Neuronal stem cell (in vitro differentiated cells): ENCODE measurements around the gene JUP.

Experiments
- DNase-seq: peaks from one replicate; pipeline ENCODE4 v3.0.0-alpha.2; 2013; ENCODE audit warnings: low spot score
- H2AFZ ChIP-seq: one replicate; pipeline ENCODE4 v1.6.1; 2013; ENCODE audit warnings: mild to moderate bottlenecking, low read length, inconsistent platforms
- H2AK5ac ChIP-seq: 2 replicates; pipeline ENCODE4 v1.6.1; 2013; ENCODE audit warnings: low read depth, mild to moderate bottlenecking, inconsistent platforms, low read length, moderate library complexity, mixed read lengths
- H2BK120ac ChIP-seq: 2 replicates; pipeline ENCODE4 v1.6.1; 2013; ENCODE audit warnings: low read depth, mild to moderate bottlenecking, inconsistent platforms, low read length, moderate library complexity, mixed read lengths
- H2BK12ac ChIP-seq: one replicate; pipeline ENCODE4 v1.6.1; 2013; ENCODE audit warnings: low read length, inconsistent platforms
- H2BK15ac ChIP-seq: 2 replicates; pipeline ENCODE4 v1.6.1; 2013; ENCODE audit warnings: mild to moderate bottlenecking, low read length, inconsistent platforms, mixed read lengths
- H2BK5ac ChIP-seq: one replicate; pipeline ENCODE4 v1.6.1; 2013; ENCODE audit warnings: inconsistent platforms, mild to moderate bottlenecking, low read length, moderate library complexity
- H3K14ac ChIP-seq: one replicate; pipeline ENCODE4 v1.6.1; 2013; ENCODE audit warnings: low read length, inconsistent platforms
- H3K18ac ChIP-seq: 2 replicates; pipeline ENCODE4 v1.6.1; 2013; ENCODE audit warnings: low read length, inconsistent platforms
- H3K23ac ChIP-seq: 2 replicates; pipeline ENCODE4 v1.6.1; 2013; ENCODE audit warnings: low read depth, mild to moderate bottlenecking, mixed read lengths, low read length, inconsistent platforms; ENCODE audit not compliant: poor library complexity
- H3K27ac ChIP-seq: replicated peaks from 3 replicates; pipeline ENCODE4 v1.5.1; 2013; ENCODE audit warnings: low read length, inconsistent platforms
- H3K27me3 ChIP-seq, 3 experiments: 2 replicates each; pipeline ENCODE4 v1.6.1; 2013; ENCODE audit warnings: low read length in 3 of 3, mild to moderate bottlenecking in 2 of 3, inconsistent platforms in 1 of 3, low read depth in 1 of 3, mixed read lengths in 1 of 3, moderate library complexity in 1 of 3; ENCODE audit not compliant: control insufficient read depth in 3 of 3, insufficient read depth in 3 of 3
- H3K36me3 ChIP-seq, 2 donors: replicated peaks in 1 of 2; 2 replicates each; pipeline ENCODE4 v1.6.1; 2013; ENCODE audit warnings: low read length in 2 of 2; ENCODE audit not compliant: control insufficient read depth in 2 of 2, insufficient read depth in 2 of 2
- H3K4ac ChIP-seq: 2 replicates; pipeline ENCODE4 v1.6.1; 2013; ENCODE audit warnings: inconsistent platforms, mild to moderate bottlenecking, low read length, moderate library complexity
- H3K4me1 ChIP-seq, 2 donors: 1 replicate in 1 of 2; 2 replicates in 1 of 2; pipeline ENCODE4 v1.6.1; 2013; ENCODE audit warnings: low read length in 2 of 2, low read depth in 1 of 2; ENCODE audit not compliant: control insufficient read depth in 2 of 2, insufficient read depth in 1 of 2
- H3K4me2 ChIP-seq: one replicate; pipeline ENCODE4 v1.6.1; 2013; ENCODE audit warnings: mild to moderate bottlenecking, low read length, inconsistent platforms; ENCODE audit not compliant: insufficient read depth, poor library complexity, severe bottlenecking
- H3K4me3 ChIP-seq, 2 donors: 2 replicates each; pipeline ENCODE4 v1.5.1; 2013; ENCODE audit warnings: low read length in 2 of 2, mild to moderate bottlenecking in 2 of 2, inconsistent platforms in 1 of 2, moderate library complexity in 1 of 2
- H3K79me1 ChIP-seq: one replicate; pipeline ENCODE4 v1.6.1; 2013; ENCODE audit warnings: low read depth, mild to moderate bottlenecking, inconsistent platforms, low read length, moderate library complexity
- H3K9ac ChIP-seq: one replicate; pipeline ENCODE4 v1.6.1; 2013; ENCODE audit warnings: mild to moderate bottlenecking, low read depth, low read length, inconsistent platforms; ENCODE audit not compliant: poor library complexity
- H3K9me3 ChIP-seq, 2 donors: replicated peaks in 1 of 2; 2 replicates each; pipeline versions ENCODE3 to v1.6.1; 2013; ENCODE audit warnings: low read length in 2 of 2, mild to moderate bottlenecking in 2 of 2, inconsistent platforms in 1 of 2, low read depth in 1 of 2, mixed read lengths in 1 of 2, moderate library complexity in 1 of 2; ENCODE audit not compliant: control insufficient read depth in 2 of 2, insufficient read depth in 1 of 2
- H4K8ac ChIP-seq: one replicate; pipeline ENCODE4 v1.6.1; 2013; ENCODE audit warnings: low read depth, mild to moderate bottlenecking, inconsistent platforms, low read length, moderate library complexity
- H4K91ac ChIP-seq: one replicate; pipeline ENCODE4 v1.6.1; 2013; ENCODE audit warnings: low read length, low read depth, mild to moderate bottlenecking, inconsistent platforms; ENCODE audit not compliant: poor library complexity
- WGBS, 2 donors: extraction: QIAGEN DNeasy Blood & Tissue Kit; methylation state at CpG; one replicate each; pipeline ENCODE4 v1.1.7; 2013; ENCODE audit warnings: missing lambda C conversion rate in 2 of 2, mixed read lengths in 1 of 2; ENCODE audit not compliant: insufficient read length in 2 of 2, insufficient replicate concordance in 1 of 2; ENCODE audit errors: extremely low coverage in 2 of 2; 5-methylcytosine and 5-hydroxymethylcytosine counted together

JUP gene

GRCh38 chr17:41823141-41823524, 36.6 kb upstream of the JUP start:
- Histone ChIP-seq H3K18ac (no peak overlapping the region), H3K4ac (no peak overlapping the region), H3K36me3 (peaks cover 29 to 79% of the 10 kb centered on the region in 2 donors), H3K27me3 (no peaks in the 10 kb centered on the region), H3K27ac (no peak overlapping the region), H3K23ac (no peak overlapping the region), H2BK12ac (no peak overlapping the region), H2AK5ac (no peak overlapping the region), H3K4me3 (no peak overlapping the region), H3K79me1 (no peaks in the 10 kb centered on the region), H2BK5ac (no peak overlapping the region), H4K8ac (no peak overlapping the region), H2BK15ac (no peak overlapping the region), H4K91ac (no peak overlapping the region), H3K9me3 (peaks cover 0 to 3% of the 10 kb centered on the region in 2 donors), H3K4me2 (no peak overlapping the region), H2BK120ac (no peak overlapping the region), H3K9ac (no peak overlapping the region), H2AFZ (no peak overlapping the region), H3K14ac (no peak overlapping the region), H3K4me1 (peaks cover 3 to 31% of the 10 kb centered on the region in 2 donors)
- DNase-seq = no peak
- WGBS, 2 donors = no CpG with 5 or more reads among the region's 1 CpG

- Histone ChIP-seq H2AFZ (no peak overlapping the region), H3K23ac (no peak overlapping the region), H3K18ac (peak overlapping the region; percentile 44), H2BK120ac (no peak overlapping the region), H3K4me3 (no peak overlapping the region), H3K79me1 (no peaks in the 10 kb centered on the region), H2BK5ac (no peak overlapping the region), H3K4ac (no peak overlapping the region), H2BK15ac (no peak overlapping the region), H2BK12ac (no peak overlapping the region), H3K9ac (no peak overlapping the region), H3K27me3 (peaks cover 0 to 2% (median 0%) of the 10 kb centered on the region in 3 experiments), H3K9me3 (peaks cover 0 to 3% of the 10 kb centered on the region in 2 donors), H3K4me2 (no peak overlapping the region), H3K27ac (peak overlapping the region; percentile 31), H3K36me3 (peaks cover 27 to 78% of the 10 kb centered on the region in 2 donors), H4K8ac (peak overlapping the region; percentile 58), H2AK5ac (peak overlapping the region; percentile 53), H3K14ac (no peak overlapping the region), H4K91ac (no peak overlapping the region), H3K4me1 (peaks cover 3 to 31% of the 10 kb centered on the region in 2 donors)
- no CpG with 5 or more reads among the region's 12 CpGs for WGBS, 2 donors
- DNase-seq = no peak
Observed at GRCh38 chr17:41822216-41823140, 36.0 kb upstream of the JUP start.

- H3K4ac ChIP-seq = no peak overlapping the region
- no peak overlapping the region for H4K8ac ChIP-seq
- H2BK5ac ChIP-seq = no peak overlapping the region
- H2AFZ ChIP-seq = no peak overlapping the region
- H2BK12ac ChIP-seq = no peak overlapping the region
- WGBS, 2 donors = no CpG with 5 or more reads among the region's 14 CpGs
- H2AK5ac ChIP-seq = no peak overlapping the region
- no peak overlapping the region for H3K9ac ChIP-seq
- no peak overlapping the region for H2BK15ac ChIP-seq
- no peak for DNase-seq
- peaks cover 28 to 78% of the 10 kb centered on the region in 2 donors for H3K36me3 ChIP-seq
- no peak overlapping the region for H3K27ac ChIP-seq
- H3K27me3 ChIP-seq = peaks cover 0 to 2% (median 0%) of the 10 kb centered on the region in 3 experiments
- H3K4me1 ChIP-seq = peaks cover 3 to 32% of the 10 kb centered on the region in 2 donors
- H2BK120ac ChIP-seq = no peak overlapping the region
- H3K14ac ChIP-seq = no peak overlapping the region
- H3K4me2 ChIP-seq = no peak overlapping the region
- peaks cover 4% of the 10 kb centered on the region for H3K79me1 ChIP-seq
- no peak overlapping the region for H3K23ac ChIP-seq
- H3K18ac ChIP-seq = no peak overlapping the region
- H3K4me3 ChIP-seq = no peak overlapping the region
- H3K9me3 ChIP-seq = peaks cover 0 to 3% of the 10 kb centered on the region in 2 donors
- H4K91ac ChIP-seq = no peak overlapping the region
Observed at GRCh38 chr17:41821776-41822175, 35.3 kb upstream of the JUP start.

GRCh38 chr17:41818024-41818423, 31.5 kb upstream of the JUP start:
- H2BK15ac ChIP-seq = no peak overlapping the region
- peaks cover 0 to 2% (median 0%) of the 10 kb centered on the region in 3 experiments for H3K27me3 ChIP-seq
- no peak overlapping the region for H3K4me3 ChIP-seq
- no peak overlapping the region for H2BK120ac ChIP-seq
- WGBS, 2 donors = no CpG with 5 or more reads among the region's 20 CpGs
- H3K14ac ChIP-seq = no peak overlapping the region
- H2AFZ ChIP-seq = no peak overlapping the region
- no peak overlapping the region for H2BK12ac ChIP-seq
- H3K9me3 ChIP-seq = peaks cover 0 to 6% of the 10 kb centered on the region in 2 donors
- H4K8ac ChIP-seq = no peak overlapping the region
- H4K91ac ChIP-seq = no peak overlapping the region
- H3K79me1 ChIP-seq = peaks cover 12% of the 10 kb centered on the region
- H3K27ac ChIP-seq = no peak overlapping the region
- H3K36me3 ChIP-seq = peaks cover 24 to 60% of the 10 kb centered on the region in 2 donors
- no peak overlapping the region for H3K9ac ChIP-seq
- no peak overlapping the region for H3K4me2 ChIP-seq
- H3K4me1 ChIP-seq = peaks cover 5 to 32% of the 10 kb centered on the region in 2 donors
- no peak overlapping the region for H3K4ac ChIP-seq
- H2AK5ac ChIP-seq = no peak overlapping the region
- DNase-seq = no peak
- H3K18ac ChIP-seq = no peak overlapping the region
- no peak overlapping the region for H3K23ac ChIP-seq
- no peak overlapping the region for H2BK5ac ChIP-seq
